NCI-H128 (cell line): ENCODE data around the gene ANKDD1A.

Source experiments
- DNase-seq: peaks from one replicate; lab custom pipeline; 2025; ENCODE audit not compliant: unreplicated experiment; lab: John Stamatoyannopoulos, UW

The ANKDD1A gene

GRCh38 chr15:64895285-64896065 is 16.2 kb upstream of the ANKDD1A start:
- no peak for DNase-seq

- no peak for DNase-seq
Measured at GRCh38 chr15:64896371-64897069, 15.2 kb upstream of the ANKDD1A start.

GRCh38 chr15:64897345-64897985 is 14.2 kb upstream of the ANKDD1A start:
- DNase-seq, result no peak

- DNase-seq, result no peak
Measured at GRCh38 chr15:64898406-64898805, 13.3 kb upstream of the ANKDD1A start.

- DNase-seq, result no peak
Measured at GRCh38 chr15:64901141-64901540, 10.6 kb upstream of the ANKDD1A start.

GRCh38 chr15:64901914-64902313 is 9.8 kb upstream of the ANKDD1A start:
- DNase-seq, result no peak

- DNase-seq, result no peak
Measured at GRCh38 chr15:64902863-64903262, 8.8 kb upstream of the ANKDD1A start.

- no peak for DNase-seq
Measured at GRCh38 chr15:64903326-64903950, 8.3 kb upstream of the ANKDD1A start.

- no peak for DNase-seq
Measured at GRCh38 chr15:64904189-64904588, 7.5 kb upstream of the ANKDD1A start.

GRCh38 chr15:64905119-64905831 is 6.4 kb upstream of the ANKDD1A start:
- no peak for DNase-seq

- no peak for DNase-seq
Measured at GRCh38 chr15:64905941-64906340, 5.8 kb upstream of the ANKDD1A start.

GRCh38 chr15:64906402-64906801 is 5.3 kb upstream of the ANKDD1A start:
- no peak for DNase-seq

- DNase-seq, result no peak
Measured at GRCh38 chr15:64907991-64908390, 3.7 kb upstream of the ANKDD1A start.

GRCh38 chr15:64909546-64909945 is 2.2 kb upstream of the ANKDD1A start:
- no peak for DNase-seq

GRCh38 chr15:64912379-64913325 is 950 bp downstream of the ANKDD1A start:
- DNase-seq, result no peak

- DNase-seq, result no peak
Measured at GRCh38 chr15:64915518-64916227, 4.0 kb downstream of the ANKDD1A start.

GRCh38 chr15:64916365-64916764 is 4.7 kb downstream of the ANKDD1A start:
- no peak for DNase-seq

- no peak for DNase-seq
Measured at GRCh38 chr15:64917211-64917610, 5.5 kb downstream of the ANKDD1A start.

- no peak for DNase-seq
Measured at GRCh38 chr15:64919721-64920120, 8.0 kb downstream of the ANKDD1A start.
